A549 (cell line): Measurements from ENCODE around the gene CCT3.
"Not testable (repeated sequence)": the region's sequence is repeated elsewhere in the genome, so short reads cannot be mapped to it uniquely, and the experiment has no call there.

Experiments used
- CEBPB ChIP-seq, 2 experiments: fragments of >200 bp in 1 of 2; sonication (Bioruptor Twin) in 1 of 2; formaldehyde crosslinking in 1 of 2; IDR thresholded peaks; 2 replicates each; pipeline ENCODE4 v1.6.1; 2012 to 2016
- RAD21 ChIP-seq, 2 experiments: fragments of >200 bp in 1 of 2; sonication (Bioruptor Twin) in 1 of 2; formaldehyde crosslinking in 1 of 2; IDR thresholded peaks in 1 of 2; conservative IDR thresholded peaks in 1 of 2; 2 replicates in 1 of 2; 3 replicates in 1 of 2; pipeline ENCODE4 v1.6.1; 2012 to 2018; ENCODE audit warnings: inconsistent platforms in 1 of 2

GRCh38 chr1:156323179-156323578 is 14.9 kb downstream of the CCT3 start:
- not testable (repeated sequence) for TF ChIP-seq CEBPB (IDR thresholded peaks at IDR 0.05); RAD21 (conservative IDR thresholded peaks at IDR 0.05 in 1 of 2, IDR thresholded peaks at IDR 0.05 in 1 of 2)
